Heart right ventricle (tissue), 16 donors: ENCODE results near the gene CCDC188. TPM values are rescaled to one million over a fixed set of nuclear protein-coding genes. Genes with fewer than 3 reads are reported as not detected.

Source experiments
- ATAC-seq, 8 donors: fragments of 200-7000 bp; cut with Tn5 transposase; one replicate each; pipeline ENCODE4 v1.9.1; 2020; ENCODE audit warnings: mild to moderate bottlenecking in 8 of 8, moderate library complexity in 8 of 8, moderate number of reproducible peaks in 1 of 8
- DNase-seq, 2 donors: peaks; one replicate each; pipeline ENCODE4 v3.0.0-alpha.2; 2020
- H3K27ac ChIP-seq, 10 donors: fragments of 200-600 bp; sonication (generic) in 2 of 10; one replicate each; pipeline versions ENCODE4 v1.5.0 to v1.8.0; 2020 to 2022; ENCODE audit warnings: mild to moderate bottlenecking in 3 of 10
- H3K27me3 ChIP-seq, 7 donors: fragments of 200-600 bp; one replicate each; pipeline ENCODE4 v1.8.0; 2021 to 2022; ENCODE audit warnings: mild to moderate bottlenecking in 2 of 7
- H3K36me3 ChIP-seq, 9 donors: fragments of 200-600 bp; sonication (generic) in 1 of 9; one replicate each; pipeline versions ENCODE4 v1.5.0 to v1.8.0; 2020 to 2022; ENCODE audit warnings: mild to moderate bottlenecking in 2 of 9
- H3K4me1 ChIP-seq, 9 donors: fragments of 200-600 bp; sonication (generic) in 1 of 9; one replicate each; pipeline versions ENCODE4 v1.5.0 to v1.8.0; 2020 to 2022; ENCODE audit warnings: mild to moderate bottlenecking in 4 of 9
- H3K4me3 ChIP-seq, 10 donors: fragments of 200-600 bp; sonication (generic) in 2 of 10; one replicate each; pipeline versions ENCODE4 v1.5.0 to v1.8.0; 2020 to 2022; ENCODE audit warnings: mild to moderate bottlenecking in 7 of 10, moderate library complexity in 2 of 10
- H3K9me3 ChIP-seq, 11 donors: fragments of 200-600 bp in 10 of 11; sonication (generic) in 2 of 11; one replicate each; pipeline versions ENCODE4 v1.5.0 to v1.8.0; 2013 to 2022; ENCODE audit warnings: mild to moderate bottlenecking in 2 of 11, control low read depth in 1 of 11, moderate library complexity in 1 of 11
- CTCF ChIP-seq, 9 donors: fragments of 200-600 bp; sonication (generic) in 2 of 9; IDR thresholded peaks; one replicate each; pipeline versions ENCODE4 v1.5.0 to v1.8.0; 2021 to 2022; ENCODE audit warnings: antibody characterized with exemption in 9 of 9, mild to moderate bottlenecking in 5 of 9, moderate library complexity in 1 of 9
- WGBS, 2 donors: extraction: QIAGEN DNeasy Blood & Tissue Kit; methylation state at CpG; one replicate each; pipeline ENCODE4 v1.1.7; 2013; ENCODE audit warnings: inconsistent platforms in 1 of 2; 5-methylcytosine and 5-hydroxymethylcytosine counted together
- intact Hi-C, 10 donors: fragments of 100-400 bp; cut with DNase I; formaldehyde crosslinking; loops; one replicate each; pipeline versions ENCODE4 v1.11.1 to v1.14.2; 2022
- polyA plus RNA-seq, 2 donors: library from polyadenylated mRNA; stranded (reverse); fragments of 200-250 nt; gene quantifications; one replicate each; pipeline ENCODE4 v1.2.3, GENCODE V29; 2013
- total RNA-seq, 10 donors: library from RNA; stranded (reverse); fragmentation: NEBNext Ultra II Directional in 3 of 10; extraction: Animal tissue kit (Norgen Biotek cat#: 25700) in 3 of 10; gene quantifications; one replicate each; pipeline versions ENCODE4 v1.2.1 to v1.2.4, GENCODE V29; 2021 to 2023
- donor health status: Arrhythmogenic right ventricular cardiomyopathy.
- donor health status: ischemic (EF 13 %, LVEDD 7.1; RV severe dilation, severe dysfunction).
- donor health status: healthy with polysubstance abuse.
- donor health status: DM: no; HTN: yes; CAD: no.
- donor health status: DM: no; HTN: no; CAD: no.
- donor health status: ischemic (EF 25% LVEDD 6.9; RV normal size, moderate dysfunction).
- donor health status: ischemic (EF 25% LVEDD 5.7; RV mildly dilated, moderate dysfunction).
- donor health status: healthy.
- donor health status: DM: yes; HTN: yes; CAD: no.
- donor health status: Ischemic cardiomyopathy.
- donor health status: ischemic (EF 35%, LVEDD 5.7; RV mildly dilated, moderate dysfunction).
- donor health status: nonischemic (EF 11% LVEDD 7.7; RV severe dilation, severe dysfunction).
- donor health status: DM: yes; HTN: yes; CAD: no.
- donor health status: PGD.
- donor health status: ischemic (EF 29% LVEDD 5.4; RV normal size, mild dysfunction).
- donor health status: nonischemic (EF 23%, LVEDD 6.1; RV moderate dilation, normal function).

Gene CCDC188
- total and polyA plus RNA-seq, 12 donors, result 0.15 to 2.3 (median 0.51) TPM; not detected in 3

DNA sequence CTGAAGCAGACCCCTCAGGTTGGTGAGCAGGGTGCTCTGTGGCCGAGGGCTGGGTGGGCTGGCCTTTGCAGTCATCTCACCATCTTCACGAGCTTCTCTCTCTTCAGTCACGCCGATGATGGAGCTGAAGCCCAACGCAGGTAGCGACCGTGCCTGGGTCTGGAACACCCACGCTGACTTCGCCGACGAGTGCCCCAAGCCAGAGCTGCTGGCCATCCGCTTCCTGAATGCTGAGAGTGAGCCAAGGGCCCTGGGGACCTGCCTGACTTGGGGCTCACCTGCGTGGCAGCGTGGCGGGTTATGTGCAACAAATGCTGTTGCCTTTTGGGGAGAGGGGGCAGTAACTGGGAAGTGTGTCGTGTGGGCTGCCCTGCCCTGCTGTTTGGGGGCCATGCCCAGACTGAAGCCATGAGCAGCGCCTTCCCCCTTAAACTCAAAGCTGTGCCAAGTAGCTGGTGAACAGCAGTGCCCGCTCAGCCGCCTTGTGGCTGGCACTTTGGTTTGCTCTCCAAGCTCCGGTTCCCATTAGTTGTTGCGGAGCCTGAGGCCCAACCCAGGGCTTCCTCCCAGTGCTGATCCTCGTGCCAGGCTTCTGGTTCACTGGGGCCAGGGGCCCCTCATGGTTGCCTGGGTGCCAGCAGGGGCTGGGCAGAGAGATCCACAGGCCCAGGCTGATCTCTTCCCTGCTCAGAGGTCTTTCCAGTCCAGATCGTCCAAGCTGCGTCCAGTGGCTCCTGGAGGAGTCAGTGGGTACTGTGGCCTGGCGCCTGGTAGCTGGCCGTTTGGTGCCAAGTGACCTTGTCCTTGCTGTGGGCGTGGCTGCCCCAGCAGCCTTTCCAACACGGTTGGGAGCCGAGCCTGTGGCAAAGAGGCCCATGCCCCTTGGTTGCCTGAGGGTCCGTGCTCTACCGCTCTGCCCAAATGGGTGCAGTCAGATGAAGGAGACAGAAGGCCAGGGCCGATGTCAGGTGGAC, 25.4 kb downstream of the CCDC188 start:
- no peaks in the 10 kb centered on the region for H3K27me3 ChIP-seq
- no peak for ATAC-seq

GRCh38 chr22:20124083-20124787, 26.6 kb downstream of the CCDC188 start:
- H3K4me3 ChIP-seq, result no peak overlapping the region
- H3K9me3 ChIP-seq, result no peaks in the 10 kb centered on the region
- intact Hi-C loops, result loop anchor here in 2 of 10 donors (10.0 kb wide), 2 partner anchors 149 to 159 kb away; no protein-coding TSS in a partner anchor
- H3K27ac ChIP-seq, result no peak overlapping the region
- no peak for TF ChIP-seq CTCF (IDR thresholded peaks at IDR 0.05)
- DNase-seq (no peak), ATAC-seq (no peak)
- no peaks in the 10 kb centered on the region for H3K27me3 ChIP-seq
- H3K4me1 ChIP-seq, result peaks cover 0 to 19% (median 9%) of the 10 kb centered on the region in 9 donors
- H3K36me3 ChIP-seq, result peaks cover 0 to 78% (median 26%) of the 10 kb centered on the region in 9 donors
- 91 to 94% methylated on average over 11 of the region's 11 CpGs for WGBS, 2 donors

More for the DNA sequence above, 25.4 kb downstream of the CCDC188 start:
- no peak for TF ChIP-seq CTCF (IDR thresholded peaks at IDR 0.05)
- intact Hi-C loops, result loop anchor here in 2 of 10 donors (10.0 kb wide), 2 partner anchors 151 to 161 kb away; no protein-coding TSS in a partner anchor
- Histone ChIP-seq H3K9me3 (no peaks in the 10 kb centered on the region), H3K27ac (peak overlapping the region in 1 of 10 donors; percentile 19), H3K36me3 (peaks cover 0 to 65% (median 14%) of the 10 kb centered on the region in 9 donors), H3K4me1 (peaks cover under 1 to 17% (median 4%) of the 10 kb centered on the region in 9 donors), H3K4me3 (no peak overlapping the region)
- WGBS, 2 donors, result 86% methylated on average over 32 of the region's 32 CpGs
- no peak for DNase-seq

DNA sequence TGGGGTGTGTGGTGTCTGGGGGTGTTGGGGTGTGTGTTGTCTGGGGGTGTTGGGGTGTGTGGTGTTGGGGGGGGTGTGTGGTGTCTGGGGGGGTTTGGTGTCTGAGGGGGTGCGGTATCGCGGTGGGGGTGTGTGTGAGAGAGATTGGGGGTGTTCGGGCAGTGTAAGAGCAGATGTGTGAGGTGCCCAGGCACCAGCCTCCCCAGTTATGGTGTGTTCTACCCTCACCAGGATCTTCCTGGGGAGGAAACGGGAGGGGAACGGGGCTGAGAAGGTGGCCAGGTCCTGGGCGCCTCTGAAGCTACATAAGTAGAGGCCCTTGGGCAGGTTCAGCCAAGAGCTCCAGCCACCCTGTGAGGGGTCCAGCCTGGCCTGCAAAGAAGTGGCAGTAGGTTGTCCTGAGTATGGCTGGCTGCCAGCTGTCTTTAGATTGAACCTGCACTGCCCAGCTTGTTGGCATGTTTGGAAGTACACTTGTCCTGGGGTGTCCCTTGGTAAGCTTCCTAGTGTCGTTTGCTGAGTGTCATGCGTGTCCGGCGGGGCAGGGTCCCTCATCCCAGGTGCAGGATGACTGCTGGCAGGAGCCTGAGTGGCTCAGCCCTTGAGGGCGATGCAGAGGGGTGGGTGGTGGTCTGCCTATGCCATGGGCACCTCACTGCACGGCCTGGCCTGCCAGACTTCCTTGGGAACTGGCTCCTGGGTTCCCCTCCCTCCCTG, 27.3 kb downstream of the CCDC188 start:
- ATAC-seq, result no peak

More for the DNA sequence above, 27.3 kb downstream of the CCDC188 start:
- peaks cover 0 to 84% (median 31%) of the 10 kb centered on the region in 9 donors for H3K36me3 ChIP-seq
- no peak overlapping the region for H3K27ac ChIP-seq
- H3K9me3 ChIP-seq, result no peaks in the 10 kb centered on the region
- no peak for DNase-seq
- intact Hi-C loops, result loop anchor here in 2 of 10 donors (10.0 kb wide), 2 partner anchors 149 to 159 kb away; no protein-coding TSS in a partner anchor
- H3K4me1 ChIP-seq, result peaks cover 4 to 26% (median 16%) of the 10 kb centered on the region in 9 donors
- H3K27me3 ChIP-seq, result no peaks in the 10 kb centered on the region
- H3K4me3 ChIP-seq, result no peak overlapping the region
- WGBS, 2 donors, result 92 to 94% methylated on average over 13 of the region's 13 CpGs
- no peak for TF ChIP-seq CTCF (IDR thresholded peaks at IDR 0.05)
